Neural cell (in vitro differentiated cells): Measurements from ENCODE around the gene CDKL4. TPM values are rescaled to one million over a fixed set of nuclear protein-coding genes. Genes with fewer than 3 reads are reported as not detected.

Experiments
- H2AFZ ChIP-seq: fragments of 200-600, 300-800 bp; sonication (generic), shearing (Covaris generic); 2 replicates; pipeline ENCODE4 v1.6.0; 2014; ENCODE audit warnings: low read depth, mild to moderate bottlenecking, antibody characterized with exemption, low read length, moderate library complexity
- H3F3A ChIP-seq: fragments of 200-600 bp; shearing (Covaris generic); 2 replicates; pipeline ENCODE4 v1.6.1; 2016; ENCODE audit warnings: mild to moderate bottlenecking, moderate library complexity, mixed read lengths, antibody characterized with exemption, low read length; ENCODE audit not compliant: insufficient read depth, poor library complexity, severe bottlenecking
- H3K27ac ChIP-seq: fragments of 200-600, 300-800 bp; sonication (generic), shearing (Covaris generic); 2 replicates; pipeline ENCODE4 v1.5.1; 2014; ENCODE audit warnings: mild to moderate bottlenecking, low read length, moderate library complexity
- H3K27me3 ChIP-seq: fragments of 300-800, 200-600 bp; sonication (generic), shearing (Covaris generic); 2 replicates; pipeline ENCODE4 v1.6.0; 2014; ENCODE audit warnings: mild to moderate bottlenecking, low read depth, low read length, moderate library complexity; ENCODE audit not compliant: insufficient read depth
- H3K36me3 ChIP-seq: fragments of 300-800, 200-600 bp; sonication (generic), shearing (Covaris generic); 2 replicates; pipeline ENCODE4 v1.5.1; 2014; ENCODE audit warnings: mild to moderate bottlenecking, antibody characterized with exemption, low read length, moderate library complexity; ENCODE audit not compliant: insufficient read depth
- H3K4me2 ChIP-seq: fragments of 300-800, 200-600 bp; sonication (generic), shearing (Covaris generic); 2 replicates; pipeline ENCODE4 v1.6.0; 2014; ENCODE audit warnings: mild to moderate bottlenecking, low read length
- H3K4me3 ChIP-seq: fragments of 300-800, 200-600 bp; sonication (generic), shearing (Covaris generic); 2 replicates; pipeline ENCODE4 v1.5.1; 2014; ENCODE audit warnings: mild to moderate bottlenecking, low read length, moderate library complexity
- H3K79me2 ChIP-seq: fragments of 200-600 bp; shearing (Covaris generic); replicated peaks from 2 replicates; pipeline ENCODE4 v1.6.0; 2014; ENCODE audit warnings: mild to moderate bottlenecking, low read length, moderate library complexity; ENCODE audit not compliant: insufficient read depth
- H3K9ac ChIP-seq: fragments of 300-800, 200-600 bp; sonication (generic), shearing (Covaris generic); 2 replicates; pipeline ENCODE4 v1.6.1; 2016; ENCODE audit warnings: mild to moderate bottlenecking, low read length, mixed read lengths
- H3K9me2 ChIP-seq: fragments of 200-600 bp; shearing (Covaris generic); 2 replicates; pipeline ENCODE4 v1.6.1; 2016; ENCODE audit warnings: mild to moderate bottlenecking, low read length, mixed read lengths; ENCODE audit not compliant: insufficient read depth
- H3K9me3 ChIP-seq: fragments of 200-600, 300-800 bp; sonication (generic), shearing (Covaris generic); 2 replicates; pipeline ENCODE4 v1.6.1; 2016; ENCODE audit warnings: mild to moderate bottlenecking, mixed run types, low read length, moderate library complexity, mixed read lengths
- H4K20me1 ChIP-seq: fragments of 200-600 bp; shearing (Covaris generic); 2 replicates; pipeline ENCODE4 v1.6.1; 2016; ENCODE audit warnings: mild to moderate bottlenecking, mixed run types; ENCODE audit not compliant: insufficient read depth
- CTCF ChIP-seq: fragments of 450-650 bp; IDR thresholded peaks from 2 replicates; pipeline ENCODE4 v1.5.1; 2014; ENCODE audit warnings: antibody characterized with exemption, mild to moderate bottlenecking, moderate library complexity; ENCODE audit not compliant: poor library complexity, severe bottlenecking
- EP300 ChIP-seq: fragments of 450-650 bp; conservative IDR thresholded peaks from 2 replicates; pipeline ENCODE4 v1.6.1; 2014; ENCODE audit warnings: antibody characterized with exemption, mild to moderate bottlenecking, moderate library complexity; ENCODE audit not compliant: poor library complexity, severe bottlenecking
- EZH2 ChIP-seq: fragments of 200-600, 300-800 bp; shearing (Covaris generic), sonication (generic); IDR thresholded peaks from 2 replicates; pipeline ENCODE4 v1.6.1; 2014; ENCODE audit warnings: antibody characterized with exemption, low read length, borderline replicate concordance, mild to moderate bottlenecking; ENCODE audit not compliant: insufficient read depth, poor library complexity, severe bottlenecking
- MXI1 ChIP-seq: fragments of 450-650 bp; conservative IDR thresholded peaks from 2 replicates; pipeline ENCODE4 v1.6.1; 2014; ENCODE audit warnings: antibody characterized with exemption, mild to moderate bottlenecking; ENCODE audit not compliant: poor library complexity, severe bottlenecking
- POLR2AphosphoS5 ChIP-seq: IDR thresholded peaks from 2 replicates; pipeline ENCODE4 v1.6.1; 2012
- RAD21 ChIP-seq: fragments of 450-650 bp; conservative IDR thresholded peaks from 2 replicates; pipeline ENCODE4 v1.6.1; 2014; ENCODE audit warnings: antibody characterized with exemption, mild to moderate bottlenecking, moderate library complexity
- REST ChIP-seq: IDR thresholded peaks from 2 replicates; pipeline ENCODE4 v1.6.1; 2012; ENCODE audit warnings: borderline replicate concordance
- SMC3 ChIP-seq: fragments of 450-650 bp; conservative IDR thresholded peaks from 2 replicates; pipeline ENCODE4 v1.6.1; 2014; ENCODE audit warnings: antibody characterized with exemption, mild to moderate bottlenecking, moderate library complexity; ENCODE audit not compliant: poor library complexity
- TAF1 ChIP-seq: IDR thresholded peaks from 2 replicates; pipeline ENCODE4 v1.6.1; 2012; ENCODE audit warnings: low read depth
- polyA plus RNA-seq: library from polyadenylated mRNA; depleted of rRNA; stranded (reverse); fragments of >200 nt; gene quantifications from 2 replicates; pipeline ENCODE4 v1.2.3, GENCODE V29; 2014

The CDKL4 gene
- polyA plus RNA-seq, 1 donor from 2014 or later: not detected

- no peak overlapping the region for H3K4me2 ChIP-seq
- no peak overlapping the region for H2AFZ ChIP-seq
- no peaks in the 10 kb centered on the region for H3K27me3 ChIP-seq
- H3K9me3 ChIP-seq: no peaks in the 10 kb centered on the region
- H3K9ac ChIP-seq: no peak overlapping the region
- no peaks in the 10 kb centered on the region for H3K9me2 ChIP-seq
- H3K27ac ChIP-seq: no peak overlapping the region
- TF ChIP-seq SMC3 (no peak), MXI1 (no peak), REST (no peak), TAF1 (no peak), RAD21 (no peak), EP300 (no peak), POLR2AphosphoS5 (no peak), CTCF (no peak), EZH2 (no peak)
- H3F3A ChIP-seq: no peaks in the 10 kb centered on the region
- H3K79me2 ChIP-seq: no peaks in the 10 kb centered on the region
- no peaks in the 10 kb centered on the region for H4K20me1 ChIP-seq
- H3K36me3 ChIP-seq: no peaks in the 10 kb centered on the region
- H3K4me3 ChIP-seq: no peak overlapping the region
Observed at GRCh38 chr2:39221459-39221858, 22.3 kb downstream of the CDKL4 start.

- Histone ChIP-seq H2AFZ (no peak overlapping the region), H4K20me1 (no peaks in the 10 kb centered on the region), H3K9me3 (no peaks in the 10 kb centered on the region), H3F3A (no peaks in the 10 kb centered on the region), H3K79me2 (no peaks in the 10 kb centered on the region), H3K4me3 (no peak overlapping the region), H3K4me2 (no peak overlapping the region), H3K27ac (no peak overlapping the region), H3K9ac (no peak overlapping the region), H3K36me3 (no peaks in the 10 kb centered on the region), H3K27me3 (no peaks in the 10 kb centered on the region), H3K9me2 (no peaks in the 10 kb centered on the region)
- TF ChIP-seq REST: no peak
- no peak for TF ChIP-seq EP300
- TF ChIP-seq POLR2AphosphoS5: no peak
- no peak for TF ChIP-seq SMC3
- no peak for TF ChIP-seq MXI1
- no peak for TF ChIP-seq TAF1
Observed at GRCh38 chr2:39220136-39220535, 23.6 kb downstream of the CDKL4 start.
